IMR-90 (cell line): ENCODE data around the gene L3MBTL4. TPM values are rescaled to one million over a fixed set of nuclear protein-coding genes. Genes with fewer than 3 reads are reported as not detected.

Source experiments
- ATAC-seq: fragments of 200-7000 bp; cut with Tn5 transposase; 2 replicates; pipeline ENCODE4 v1.9.1; 2020; ENCODE audit warnings: low read depth, mild to moderate bottlenecking, moderate library complexity
- BruUV-seq: library from RNA; stranded (reverse); fragments of 400-500 nt; replicated peaks from 2 replicates; lab custom pipeline; 2021; lab: Mats Ljungman, UMichigan
- CTCF ChIA-PET: fragments of 300-600 bp; formaldehyde crosslinking; extraction: SDS; loops from one replicate; lab custom pipeline; 2021; ENCODE audit warnings: antibody characterized with exemption; lab: Yijun Ruan, JAX
- POLR2A ChIA-PET: fragments of 300-600 bp; sonication (Branson Sonifier 250); formaldehyde crosslinking; loops from one replicate; lab custom pipeline; 2022; ENCODE audit warnings: antibody characterized with exemption; ENCODE audit not compliant: unreplicated experiment; lab: Charles Lee
- DNase-seq: peaks from one replicate; pipeline ENCODE4 v3.0.0; 2013
- H2AFZ ChIP-seq: replicated peaks from 2 replicates; pipeline ENCODE3; 2013; ENCODE audit warnings: low read length, mild to moderate bottlenecking; ENCODE audit not compliant: poor library complexity
- H2AK5ac ChIP-seq: 2 replicates; pipeline ENCODE4 v1.6.1; 2013; ENCODE audit warnings: low read depth, low read length, inconsistent platforms
- H2AK9ac ChIP-seq: replicated peaks from 2 replicates; pipeline ENCODE3; 2013; ENCODE audit warnings: mild to moderate bottlenecking, low read depth, low read length, moderate library complexity; ENCODE audit not compliant: poor library complexity
- H2BK120ac ChIP-seq: 2 replicates; pipeline ENCODE4 v1.6.1; 2013; ENCODE audit warnings: low read depth, low read length, inconsistent platforms
- H2BK15ac ChIP-seq: 3 replicates; pipeline ENCODE4 v1.6.1; 2013; ENCODE audit warnings: low read depth, low read length, inconsistent platforms
- H2BK20ac ChIP-seq: 2 replicates; pipeline ENCODE4 v1.6.1; 2013; ENCODE audit warnings: low read depth, mild to moderate bottlenecking, inconsistent platforms, low read length, moderate library complexity
- H2BK5ac ChIP-seq: 2 replicates; pipeline ENCODE4 v1.6.1; 2013; ENCODE audit warnings: mild to moderate bottlenecking, low read depth, low read length, inconsistent platforms; ENCODE audit not compliant: poor library complexity, severe bottlenecking
- H3K14ac ChIP-seq: replicated peaks from 2 replicates; pipeline ENCODE4 v1.6.1; 2013; ENCODE audit warnings: low read depth, low read length, inconsistent platforms
- H3K18ac ChIP-seq: 2 replicates; pipeline ENCODE4 v1.6.1; 2013; ENCODE audit warnings: low read depth, low read length, control low read depth
- H3K23ac ChIP-seq: 2 replicates; pipeline ENCODE4 v1.6.1; 2013; ENCODE audit warnings: low read depth, low read length, inconsistent platforms
- H3K27ac ChIP-seq: 2 replicates; pipeline ENCODE4 v1.5.1; 2013; ENCODE audit warnings: mild to moderate bottlenecking, control low read depth, low read length; ENCODE audit not compliant: insufficient read depth
- H3K27me3 ChIP-seq: 2 replicates; pipeline ENCODE4 v1.6.1; 2013; ENCODE audit warnings: low read length; ENCODE audit not compliant: control insufficient read depth, insufficient read depth
- H3K36me3 ChIP-seq: 2 replicates; pipeline ENCODE4 v1.6.1; 2013; ENCODE audit warnings: low read length, mixed read lengths; ENCODE audit not compliant: control insufficient read depth, insufficient read depth
- H3K4ac ChIP-seq: 2 replicates; pipeline ENCODE4 v1.6.1; 2013; ENCODE audit warnings: low read depth, low read length, inconsistent platforms
- H3K4me1 ChIP-seq: 2 replicates; pipeline ENCODE4 v1.6.1; 2013; ENCODE audit warnings: low read length, mixed read lengths; ENCODE audit not compliant: control insufficient read depth, insufficient read depth
- H3K4me2 ChIP-seq: 2 replicates; pipeline ENCODE4 v1.6.1; 2013; ENCODE audit warnings: low read depth, mild to moderate bottlenecking, control low read depth, low read length, moderate library complexity
- H3K4me3 ChIP-seq: 2 replicates; pipeline ENCODE4 v1.5.1; 2013; ENCODE audit warnings: low read depth, mild to moderate bottlenecking, control low read depth, low read length, moderate library complexity; ENCODE audit not compliant: insufficient read depth
- H3K56ac ChIP-seq: 2 replicates; pipeline ENCODE4 v1.6.1; 2013; ENCODE audit warnings: low read length, inconsistent platforms; ENCODE audit not compliant: insufficient read depth; ENCODE audit errors: extremely low read depth
- H3K79me1 ChIP-seq, 2 experiments: 2 replicates each; pipeline ENCODE4 v1.6.1; 2013; ENCODE audit warnings: low read length in 2 of 2, inconsistent platforms in 1 of 2, low read depth in 1 of 2
- H3K9ac ChIP-seq: 2 replicates; pipeline ENCODE4 v1.6.1; 2013; ENCODE audit warnings: low read depth, low read length, control low read depth
- H3K9me1 ChIP-seq: 2 replicates; pipeline ENCODE4 v1.6.1; 2013; ENCODE audit warnings: low read length, inconsistent platforms; ENCODE audit not compliant: insufficient read depth
- H3K9me3 ChIP-seq: 2 replicates; pipeline ENCODE4 v1.6.1; 2013; ENCODE audit warnings: low read length; ENCODE audit not compliant: control insufficient read depth, insufficient read depth
- H4K20me1 ChIP-seq: 2 replicates; pipeline ENCODE4 v1.6.1; 2013; ENCODE audit warnings: low read length, inconsistent platforms; ENCODE audit not compliant: insufficient read depth
- H4K5ac ChIP-seq: 2 replicates; pipeline ENCODE4 v1.6.1; 2013; ENCODE audit warnings: mild to moderate bottlenecking, low read depth, low read length, control low read depth
- H4K8ac ChIP-seq, 2 experiments: 2 replicates each; pipeline ENCODE4 v1.6.1; 2013; ENCODE audit warnings: low read depth in 2 of 2, low read length in 2 of 2, control low read depth in 1 of 2, inconsistent platforms in 1 of 2
- H4K91ac ChIP-seq: 2 replicates; pipeline ENCODE4 v1.6.1; 2013; ENCODE audit warnings: low read depth, low read length, inconsistent platforms; ENCODE audit not compliant: insufficient read depth
- BHLHE40 ChIP-seq: fragments of 150-350 bp; IDR thresholded peaks from 2 replicates; pipeline ENCODE4 v1.6.1; 2016; ENCODE audit warnings: mild to moderate bottlenecking, low read depth, low read length
- CEBPB ChIP-seq: IDR thresholded peaks from 2 replicates; pipeline ENCODE4 v1.6.1; 2012; ENCODE audit warnings: low read depth, low read length, improper control_type of control experiment
- CHD1 ChIP-seq: IDR thresholded peaks from 2 replicates; pipeline ENCODE4 v1.6.1; 2012; ENCODE audit warnings: low read depth, low read length, improper control_type of control experiment
- FOS ChIP-seq: fragments of 150-350 bp; IDR thresholded peaks from 2 replicates; pipeline ENCODE4 v1.6.1; 2016; ENCODE audit warnings: low read depth, low read length
- MAFK ChIP-seq: IDR thresholded peaks from 2 replicates; pipeline ENCODE4 v1.6.1; 2012; ENCODE audit warnings: low read depth, low read length, improper control_type of control experiment
- MAZ ChIP-seq: IDR thresholded peaks from 2 replicates; pipeline ENCODE4 v1.6.1; 2012; ENCODE audit warnings: low read depth, mild to moderate bottlenecking, low read length, improper control_type of control experiment, moderate library complexity, borderline replicate concordance
- MXI1 ChIP-seq: IDR thresholded peaks from 2 replicates; pipeline ENCODE4 v1.6.1; 2012; ENCODE audit warnings: low read depth, mild to moderate bottlenecking, low read length, moderate library complexity, borderline replicate concordance
- NFE2L2 ChIP-seq: fragments of 150-350 bp; IDR thresholded peaks from 2 replicates; pipeline ENCODE4 v1.6.1; 2016; ENCODE audit warnings: low read depth, mild to moderate bottlenecking, low read length
- POLR2A ChIP-seq: IDR thresholded peaks from 2 replicates; pipeline ENCODE4 v1.6.1; 2012; ENCODE audit warnings: mild to moderate bottlenecking, low read depth, low read length
- RAD21 ChIP-seq: IDR thresholded peaks from 2 replicates; pipeline ENCODE4 v1.6.1; 2012; ENCODE audit warnings: low read length, improper control_type of control experiment
- RCOR1 ChIP-seq: IDR thresholded peaks from 2 replicates; pipeline ENCODE4 v1.6.1; 2012; ENCODE audit warnings: mild to moderate bottlenecking, low read length, improper control_type of control experiment; ENCODE audit not compliant: insufficient replicate concordance
- RFX5 ChIP-seq: IDR thresholded peaks from 2 replicates; pipeline ENCODE4 v1.8.0; 2012; ENCODE audit warnings: low read depth, mild to moderate bottlenecking, low read length, moderate library complexity
- SMC3 ChIP-seq: fragments of 150-350 bp; IDR thresholded peaks from 2 replicates; pipeline ENCODE4 v1.6.1; 2016; ENCODE audit warnings: low read depth, mild to moderate bottlenecking, antibody characterized with exemption, low read length, moderate library complexity
- WGBS, 2 experiments: methylation state at CpG; one replicate each; pipeline versions ENCODE4 v1.1.5 to v1.1.7; 2013; ENCODE audit warnings: missing lambda C conversion rate in 2 of 2; ENCODE audit not compliant: insufficient read length in 1 of 2; ENCODE audit errors: extremely low coverage in 2 of 2; 5-methylcytosine and 5-hydroxymethylcytosine counted together
- dilution Hi-C: fragments of 300-500 bp; cut with HindIII; formaldehyde crosslinking; loops from one replicate; pipeline ENCODE4 v1.14.3; 2018; ENCODE audit warnings: low sequenced_read_pairs; ENCODE audit not compliant: unreplicated experiment
- in situ Hi-C: fragments of 300-500 bp; cut with MboI; formaldehyde crosslinking; loops from 3 replicates; pipeline ENCODE4 v1.14.3; 2019; ENCODE audit warnings: low sequenced_read_pairs, inconsistent platforms, mixed read lengths
- intact Hi-C: fragments of 100-400 bp; cut with micrococcal nuclease; formaldehyde crosslinking; loops from 2 replicates; pipeline ENCODE4 v1.10.0; 2022
- polyA plus RNA-seq, 3 experiments: library from polyadenylated mRNA; depleted of rRNA; stranded (reverse); fragments of >200 nt; gene quantifications; 2 replicates each; pipeline ENCODE4 v1.2.3, GENCODE V29; 2012; ENCODE audit warnings: low replicate concordance in 1 of 3
- total RNA-seq: library from RNA; depleted of rRNA; stranded (reverse); fragments of >200 nt; gene quantifications from 2 replicates; pipeline ENCODE4 v1.2.3, GENCODE V29; 2012
- TF ChIP-seq, protein P1 (sequence below): conservative IDR thresholded peaks from 2 replicates; pipeline ENCODE4 v1.5.1; 2012; ENCODE audit warnings: mild to moderate bottlenecking, low read depth, low read length, improper control_type of control experiment
- TF ChIP-seq, protein P2 (sequence below): fragments of 150-350 bp; IDR thresholded peaks from 2 replicates; pipeline ENCODE4 v1.6.1; 2016; ENCODE audit warnings: low read depth, mild to moderate bottlenecking, low read length, moderate library complexity, borderline replicate concordance
- TF ChIP-seq, protein P3 (sequence below): fragments of 150-350 bp; IDR thresholded peaks from 2 replicates; pipeline ENCODE4 v1.6.1; 2017; ENCODE audit warnings: mild to moderate bottlenecking, antibody characterized with exemption, low read length, low read depth

Gene L3MBTL4
- total and polyA plus RNA-seq, 2 of the 4 experiments (the other 2 are of a cell fraction): under 0.01 to 0.02 TPM

DNA sequence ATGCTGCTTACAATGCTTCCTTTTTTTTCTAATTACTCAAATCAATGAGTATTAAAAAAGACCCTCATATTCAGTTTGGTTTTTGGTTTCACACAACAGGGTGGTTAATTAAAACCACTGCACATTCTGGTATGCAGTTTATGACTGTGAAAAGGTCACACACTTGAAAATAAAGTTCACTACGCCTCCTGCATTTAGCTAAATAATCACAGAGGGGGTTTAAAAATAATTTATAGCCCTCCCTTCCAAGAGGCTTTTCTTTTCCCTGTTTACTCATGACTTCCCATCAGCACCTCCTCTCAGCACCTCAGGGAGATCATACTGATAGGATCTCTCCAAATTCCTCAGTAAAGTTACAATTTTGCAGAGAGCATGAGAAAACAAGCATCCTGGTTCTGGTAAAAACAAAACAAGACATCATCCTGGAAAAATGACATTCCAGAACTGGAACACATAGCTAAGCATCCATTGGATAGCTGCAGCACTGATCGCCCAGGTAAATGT is 389.9 kb downstream of the L3MBTL4 start:
- H2BK120ac ChIP-seq: no peak overlapping the region
- H4K8ac ChIP-seq: no peak overlapping the region
- no peaks in the 10 kb centered on the region for H3K36me3 ChIP-seq
- H3K4me2 ChIP-seq: no peak overlapping the region
- H2BK15ac ChIP-seq: no peak overlapping the region
- no peak overlapping the region for H3K18ac ChIP-seq
- WGBS, 2 experiments: no CpG with 5 or more reads among the region's 2 CpGs
- no peaks in the 10 kb centered on the region for H3K27me3 ChIP-seq
- H3K4me3 ChIP-seq: no peak overlapping the region
- H3K14ac ChIP-seq: no peak overlapping the region
- TF ChIP-seq RAD21: no peak
- TF ChIP-seq, protein P1, sequence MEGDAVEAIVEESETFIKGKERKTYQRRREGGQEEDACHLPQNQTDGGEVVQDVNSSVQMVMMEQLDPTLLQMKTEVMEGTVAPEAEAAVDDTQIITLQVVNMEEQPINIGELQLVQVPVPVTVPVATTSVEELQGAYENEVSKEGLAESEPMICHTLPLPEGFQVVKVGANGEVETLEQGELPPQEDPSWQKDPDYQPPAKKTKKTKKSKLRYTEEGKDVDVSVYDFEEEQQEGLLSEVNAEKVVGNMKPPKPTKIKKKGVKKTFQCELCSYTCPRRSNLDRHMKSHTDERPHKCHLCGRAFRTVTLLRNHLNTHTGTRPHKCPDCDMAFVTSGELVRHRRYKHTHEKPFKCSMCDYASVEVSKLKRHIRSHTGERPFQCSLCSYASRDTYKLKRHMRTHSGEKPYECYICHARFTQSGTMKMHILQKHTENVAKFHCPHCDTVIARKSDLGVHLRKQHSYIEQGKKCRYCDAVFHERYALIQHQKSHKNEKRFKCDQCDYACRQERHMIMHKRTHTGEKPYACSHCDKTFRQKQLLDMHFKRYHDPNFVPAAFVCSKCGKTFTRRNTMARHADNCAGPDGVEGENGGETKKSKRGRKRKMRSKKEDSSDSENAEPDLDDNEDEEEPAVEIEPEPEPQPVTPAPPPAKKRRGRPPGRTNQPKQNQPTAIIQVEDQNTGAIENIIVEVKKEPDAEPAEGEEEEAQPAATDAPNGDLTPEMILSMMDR: no peak
- no peak for TF ChIP-seq CEBPB
- TF ChIP-seq, protein P2, sequence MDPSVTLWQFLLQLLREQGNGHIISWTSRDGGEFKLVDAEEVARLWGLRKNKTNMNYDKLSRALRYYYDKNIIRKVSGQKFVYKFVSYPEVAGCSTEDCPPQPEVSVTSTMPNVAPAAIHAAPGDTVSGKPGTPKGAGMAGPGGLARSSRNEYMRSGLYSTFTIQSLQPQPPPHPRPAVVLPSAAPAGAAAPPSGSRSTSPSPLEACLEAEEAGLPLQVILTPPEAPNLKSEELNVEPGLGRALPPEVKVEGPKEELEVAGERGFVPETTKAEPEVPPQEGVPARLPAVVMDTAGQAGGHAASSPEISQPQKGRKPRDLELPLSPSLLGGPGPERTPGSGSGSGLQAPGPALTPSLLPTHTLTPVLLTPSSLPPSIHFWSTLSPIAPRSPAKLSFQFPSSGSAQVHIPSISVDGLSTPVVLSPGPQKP: no peak
- TF ChIP-seq MXI1: no peak
- TF ChIP-seq FOS: no peak
- no peak for TF ChIP-seq CHD1
- no peak for TF ChIP-seq RFX5
- TF ChIP-seq BHLHE40: no peak
- no peak for TF ChIP-seq SMC3
- no peak for TF ChIP-seq NFE2L2
- TF ChIP-seq, protein P3, sequence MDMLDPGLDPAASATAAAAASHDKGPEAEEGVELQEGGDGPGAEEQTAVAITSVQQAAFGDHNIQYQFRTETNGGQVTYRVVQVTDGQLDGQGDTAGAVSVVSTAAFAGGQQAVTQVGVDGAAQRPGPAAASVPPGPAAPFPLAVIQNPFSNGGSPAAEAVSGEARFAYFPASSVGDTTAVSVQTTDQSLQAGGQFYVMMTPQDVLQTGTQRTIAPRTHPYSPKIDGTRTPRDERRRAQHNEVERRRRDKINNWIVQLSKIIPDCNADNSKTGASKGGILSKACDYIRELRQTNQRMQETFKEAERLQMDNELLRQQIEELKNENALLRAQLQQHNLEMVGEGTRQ: no peak
- TF ChIP-seq RCOR1: no peak
- TF ChIP-seq MAFK: no peak
- no peak for TF ChIP-seq POLR2A
- no peak for TF ChIP-seq MAZ
- BruUV-seq: no TSS peak
- no peaks in the 10 kb centered on the region for H3K79me1 ChIP-seq
- no peak overlapping the region for H4K91ac ChIP-seq
- no peak overlapping the region for H2AFZ ChIP-seq
- no peak overlapping the region for H4K5ac ChIP-seq
- no peak overlapping the region for H3K27ac ChIP-seq
- no peak overlapping the region for H2BK5ac ChIP-seq
- no peaks in the 10 kb centered on the region for H3K9me3 ChIP-seq
- DNase-seq (no peak), ATAC-seq (no peak)
- H3K4me1 ChIP-seq: peaks cover 2% of the 10 kb centered on the region; the same call in 1 of the 2 replicates
- CTCF ChIA-PET: no interaction called here
- no peak overlapping the region for H3K4ac ChIP-seq
- H3K9me1 ChIP-seq: no peaks in the 10 kb centered on the region
- H2BK20ac ChIP-seq: no peak overlapping the region
- no peak overlapping the region for H3K9ac ChIP-seq
- POLR2A ChIA-PET: no interaction called here
- H3K56ac ChIP-seq: no peak overlapping the region
- no peak overlapping the region for H2AK5ac ChIP-seq
- in situ Hi-C loops: no loop called here
- H4K20me1 ChIP-seq: no peaks in the 10 kb centered on the region
- intact Hi-C loops: no loop called here
- H2AK9ac ChIP-seq: no peak overlapping the region
- dilution Hi-C loops: no loop called here
- H3K23ac ChIP-seq: no peak overlapping the region
